ENCODE measurements around the gene IQGAP3.

- TF ChIP-seq, protein P1, sequence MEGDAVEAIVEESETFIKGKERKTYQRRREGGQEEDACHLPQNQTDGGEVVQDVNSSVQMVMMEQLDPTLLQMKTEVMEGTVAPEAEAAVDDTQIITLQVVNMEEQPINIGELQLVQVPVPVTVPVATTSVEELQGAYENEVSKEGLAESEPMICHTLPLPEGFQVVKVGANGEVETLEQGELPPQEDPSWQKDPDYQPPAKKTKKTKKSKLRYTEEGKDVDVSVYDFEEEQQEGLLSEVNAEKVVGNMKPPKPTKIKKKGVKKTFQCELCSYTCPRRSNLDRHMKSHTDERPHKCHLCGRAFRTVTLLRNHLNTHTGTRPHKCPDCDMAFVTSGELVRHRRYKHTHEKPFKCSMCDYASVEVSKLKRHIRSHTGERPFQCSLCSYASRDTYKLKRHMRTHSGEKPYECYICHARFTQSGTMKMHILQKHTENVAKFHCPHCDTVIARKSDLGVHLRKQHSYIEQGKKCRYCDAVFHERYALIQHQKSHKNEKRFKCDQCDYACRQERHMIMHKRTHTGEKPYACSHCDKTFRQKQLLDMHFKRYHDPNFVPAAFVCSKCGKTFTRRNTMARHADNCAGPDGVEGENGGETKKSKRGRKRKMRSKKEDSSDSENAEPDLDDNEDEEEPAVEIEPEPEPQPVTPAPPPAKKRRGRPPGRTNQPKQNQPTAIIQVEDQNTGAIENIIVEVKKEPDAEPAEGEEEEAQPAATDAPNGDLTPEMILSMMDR (IDR thresholded peaks at IDR 0.05), result no peak
- TF ChIP-seq POLR2A (IDR thresholded peaks at IDR 0.05), result no peak
These were observed 1.0 kb downstream of the IQGAP3 start for GRCh38 chr1:156571261-156571852.

Measured in ovary (tissue), 3 donors.